ENCODE measurements around the gene MAJIN.

DNA sequence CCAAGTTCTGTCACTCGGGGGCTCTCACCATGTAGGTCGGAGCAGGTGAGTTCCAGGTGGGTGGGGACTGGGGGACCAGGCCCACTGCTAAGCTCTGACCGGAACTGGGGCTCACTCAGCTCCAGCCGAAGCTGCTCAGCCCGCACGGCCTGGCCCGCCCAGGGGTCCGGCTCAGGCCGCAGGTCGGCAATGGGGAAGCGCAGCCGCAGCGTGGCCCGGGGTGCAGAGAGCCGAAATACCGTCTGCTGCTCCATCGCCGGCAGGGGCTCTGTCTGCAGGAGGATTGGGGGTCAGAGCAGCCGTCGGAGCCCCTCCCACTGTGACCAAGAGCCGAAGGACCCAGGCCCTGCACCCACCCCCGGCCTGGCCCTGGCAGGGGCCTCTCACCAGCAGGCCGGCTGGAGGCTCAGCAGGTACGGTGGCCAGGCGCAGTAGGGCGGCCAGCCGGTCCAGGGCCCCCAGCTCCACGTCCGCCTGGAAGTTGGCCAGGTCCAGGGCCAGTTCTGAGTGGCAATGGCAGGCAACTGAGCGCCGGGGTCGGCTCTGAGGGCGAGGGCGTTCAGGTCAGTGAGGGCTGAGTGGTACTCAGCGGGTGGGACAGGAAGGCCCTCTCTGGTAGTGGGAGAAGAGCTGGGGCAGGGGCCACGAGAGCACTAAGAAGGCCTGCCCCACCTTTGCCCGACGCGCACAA, 62.1 kb downstream of the MAJIN start:
- TF ChIP-seq CTCF (IDR thresholded peaks at IDR 0.05) (no peak), POLR2A (IDR thresholded peaks at IDR 0.05) (no peak)
